Measurements from ENCODE around the gene PANK4. TPM values are rescaled to one million over a fixed set of nuclear protein-coding genes. Genes with fewer than 3 reads are reported as not detected.

The PANK4 gene
- total RNA-seq, 4 donors from 2014 or later = 22.5 to 48.9 (median 37.9) TPM

- H3K27ac ChIP-seq (replicated peaks in 1 of 4) = no peak overlapping the region
- WGBS = 45% methylated on average over 11 of the region's 14 CpGs
- no peak overlapping the region for H3K4me3 ChIP-seq
These were observed 38.5 kb upstream of the PANK4 start for GRCh38 chr1:2564815-2565374.

GRCh38 chr1:2564006-2564814, 37.8 kb upstream of the PANK4 start:
- intact Hi-C loops (cut with DNase I) = no loop called here
- no peak for DNase-seq (ENCODE audit: extremely low spot score)
- Histone ChIP-seq H3K27me3 (peaks cover 0 to 30% (median 4%) of the 10 kb centered on the region in 4 donors), H3K27ac (replicated peaks in 1 of 4) (no peak overlapping the region), H3K9me3 (no peaks in the 10 kb centered on the region), H3K4me3 (no peak overlapping the region), H3K36me3 (peaks cover 0 to 48% (median 39%) of the 10 kb centered on the region in 4 donors), H3K4me1 (peaks cover 0 to 11% (median 5%) of the 10 kb centered on the region in 4 donors)
- 86% methylated on average over 12 of the region's 20 CpGs for WGBS
- TF ChIP-seq EP300 (IDR thresholded peaks at IDR 0.05) = no peak
- TF ChIP-seq POLR2A (IDR thresholded peaks at IDR 0.05; ENCODE audit: low read depth) = no peak
- TF ChIP-seq, protein P1, sequence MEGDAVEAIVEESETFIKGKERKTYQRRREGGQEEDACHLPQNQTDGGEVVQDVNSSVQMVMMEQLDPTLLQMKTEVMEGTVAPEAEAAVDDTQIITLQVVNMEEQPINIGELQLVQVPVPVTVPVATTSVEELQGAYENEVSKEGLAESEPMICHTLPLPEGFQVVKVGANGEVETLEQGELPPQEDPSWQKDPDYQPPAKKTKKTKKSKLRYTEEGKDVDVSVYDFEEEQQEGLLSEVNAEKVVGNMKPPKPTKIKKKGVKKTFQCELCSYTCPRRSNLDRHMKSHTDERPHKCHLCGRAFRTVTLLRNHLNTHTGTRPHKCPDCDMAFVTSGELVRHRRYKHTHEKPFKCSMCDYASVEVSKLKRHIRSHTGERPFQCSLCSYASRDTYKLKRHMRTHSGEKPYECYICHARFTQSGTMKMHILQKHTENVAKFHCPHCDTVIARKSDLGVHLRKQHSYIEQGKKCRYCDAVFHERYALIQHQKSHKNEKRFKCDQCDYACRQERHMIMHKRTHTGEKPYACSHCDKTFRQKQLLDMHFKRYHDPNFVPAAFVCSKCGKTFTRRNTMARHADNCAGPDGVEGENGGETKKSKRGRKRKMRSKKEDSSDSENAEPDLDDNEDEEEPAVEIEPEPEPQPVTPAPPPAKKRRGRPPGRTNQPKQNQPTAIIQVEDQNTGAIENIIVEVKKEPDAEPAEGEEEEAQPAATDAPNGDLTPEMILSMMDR (IDR thresholded peaks at IDR 0.05) = no peak
- TF ChIP-seq POLR2AphosphoS5 (IDR thresholded peaks at IDR 0.05) = no peak

More at GRCh38 chr1:2564815-2565374, 38.5 kb upstream of the PANK4 start:
- peaks cover 0 to 42% (median 33%) of the 10 kb centered on the region in 4 donors for H3K36me3 ChIP-seq
- peaks cover 0 to 34% (median 4%) of the 10 kb centered on the region in 4 donors for H3K27me3 ChIP-seq
- peaks cover 0 to 5% (median 2%) of the 10 kb centered on the region in 4 donors for H3K4me1 ChIP-seq
- TF ChIP-seq POLR2A (IDR thresholded peaks at IDR 0.05; ENCODE audit: low read depth) = no peak
- TF ChIP-seq POLR2AphosphoS5 (IDR thresholded peaks at IDR 0.05) = no peak
- TF ChIP-seq, protein P1 (IDR thresholded peaks at IDR 0.05) = no peak
- no peak for TF ChIP-seq EP300 (IDR thresholded peaks at IDR 0.05)
- intact Hi-C loops (cut with DNase I) = no loop called here
- no peaks in the 10 kb centered on the region for H3K9me3 ChIP-seq
- DNase-seq (ENCODE audit: extremely low spot score) = no peak

DNA sequence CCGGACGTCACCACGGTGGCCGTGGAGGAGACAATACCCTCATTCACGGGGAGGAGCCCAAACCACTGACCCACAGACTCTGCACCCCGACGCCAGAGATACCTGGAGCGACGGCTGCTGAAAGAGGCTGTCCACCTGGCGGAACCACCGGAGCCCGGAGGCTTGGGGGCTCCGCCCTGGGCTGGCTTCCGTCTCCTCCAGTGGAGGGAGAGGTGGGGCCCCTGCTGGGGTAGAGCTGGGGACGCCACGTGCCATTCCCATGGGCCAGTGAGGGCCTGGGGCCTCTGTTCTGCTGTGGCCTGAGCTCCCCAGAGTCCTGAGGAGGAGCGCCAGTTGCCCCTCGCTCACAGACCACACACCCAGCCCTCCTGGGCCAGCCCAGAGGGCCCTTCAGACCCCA, 36.8 kb upstream of the PANK4 start:
- no peak for DNase-seq (ENCODE audit: extremely low spot score)
- 87% methylated on average over 3 of the region's 18 CpGs for WGBS
- TF ChIP-seq POLR2AphosphoS5 (IDR thresholded peaks at IDR 0.05) = no peak
- H3K4me1 ChIP-seq = peaks cover under 1 to 22% (median 13%) of the 10 kb centered on the region in 4 donors
- H3K27ac ChIP-seq (replicated peaks in 1 of 4) = no peak overlapping the region
- H3K9me3 ChIP-seq = no peaks in the 10 kb centered on the region
- no peak overlapping the region for H3K4me3 ChIP-seq
- intact Hi-C loops (cut with DNase I) = no loop called here
- H3K36me3 ChIP-seq = peaks cover 0 to 59% (median 49%) of the 10 kb centered on the region in 4 donors
- peaks cover 0 to 20% (median 4%) of the 10 kb centered on the region in 4 donors for H3K27me3 ChIP-seq

DNA sequence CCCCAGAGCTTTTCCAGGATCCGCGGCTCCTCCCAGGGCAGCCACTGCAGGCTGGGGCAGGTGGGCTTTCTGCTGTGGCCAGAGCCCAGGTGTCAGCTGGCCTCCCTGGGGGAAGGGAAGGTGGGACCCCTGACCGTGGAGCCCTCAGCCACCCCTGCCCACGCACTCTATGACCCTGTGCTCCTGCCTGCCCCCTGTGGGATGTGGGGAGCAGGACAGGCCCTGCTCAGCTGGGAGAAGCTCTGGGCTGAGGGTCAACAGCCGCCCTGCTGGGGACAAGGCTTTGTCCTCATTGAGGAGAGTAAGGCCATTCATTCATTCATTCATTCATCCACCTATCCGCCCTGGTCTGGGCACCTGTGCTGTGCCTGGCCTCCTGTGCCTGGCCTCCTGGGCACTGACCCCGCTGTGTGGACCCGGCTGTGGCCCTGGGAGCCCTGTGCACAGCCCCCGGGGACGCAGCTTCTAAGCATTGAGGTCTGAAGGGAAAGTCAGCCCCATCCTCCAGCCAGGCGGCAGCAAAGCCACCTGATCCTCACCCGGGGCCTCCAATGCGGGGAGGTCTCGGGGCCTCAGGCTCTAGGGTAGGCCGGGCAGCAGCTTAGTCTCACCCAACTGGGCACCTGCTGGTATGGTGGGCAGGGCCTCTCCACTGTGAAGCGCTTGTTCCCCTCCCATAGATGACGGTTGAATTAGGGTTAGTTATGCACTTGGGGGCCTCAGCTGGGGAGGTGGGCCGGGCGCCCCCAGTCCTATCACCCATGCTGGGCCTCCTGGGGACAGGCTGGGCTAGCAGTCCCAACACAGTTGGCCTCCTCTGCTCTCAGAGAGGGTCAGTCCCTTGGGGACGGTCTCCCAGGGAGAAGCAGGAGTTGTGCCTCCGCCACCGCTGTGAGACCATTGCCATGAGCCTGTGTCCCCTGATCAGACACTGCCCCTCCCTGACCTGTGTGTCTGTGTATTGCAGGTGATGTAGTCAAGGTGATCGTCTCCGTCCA, 35.8 kb upstream of the PANK4 start:
- H3K4me3 ChIP-seq = no peak overlapping the region
- 89% methylated on average over 10 of the region's 24 CpGs for WGBS
- no peaks in the 10 kb centered on the region for H3K9me3 ChIP-seq
- H3K27ac ChIP-seq (replicated peaks in 1 of 4) = no peak overlapping the region
- H3K27me3 ChIP-seq = peaks cover 0 to 14% (median 2%) of the 10 kb centered on the region in 4 donors
- H3K4me1 ChIP-seq = peaks cover 11 to 32% (median 23%) of the 10 kb centered on the region in 4 donors
- TF ChIP-seq EP300 (IDR thresholded peaks at IDR 0.05) (no peak), POLR2A (IDR thresholded peaks at IDR 0.05; ENCODE audit: low read depth) (no peak)
- TF ChIP-seq, protein P1 (IDR thresholded peaks at IDR 0.05) = peak in 1 of 3 experiments; percentile 41
- H3K36me3 ChIP-seq = peaks cover 0 to 61% (median 51%) of the 10 kb centered on the region in 4 donors
- DNase-seq (ENCODE audit: extremely low spot score) = no peak
- intact Hi-C loops (cut with DNase I) = no loop called here

Data from esophagus muscularis mucosa (tissue), 4 donors.